Suprapubic skin (tissue), 3 donors: ENCODE measurements around the gene SPAG16.

Experiments used
- CTCF ChIP-seq, 2 donors: fragments of 200-600 bp in 1 of 2; fragments of 450-650 bp in 1 of 2; sonication (generic) in 1 of 2; IDR thresholded peaks; one replicate each; pipeline ENCODE4 v1.5.1; 2016 to 2019; ENCODE audit warnings: antibody characterized with exemption in 2 of 2, mild to moderate bottlenecking in 1 of 2, moderate library complexity in 1 of 2
- EP300 ChIP-seq: sonication (generic); formaldehyde crosslinking; IDR thresholded peaks from one replicate; pipeline ENCODE4 v1.6.1; 2017; ENCODE audit warnings: antibody characterized with exemption

DNA sequence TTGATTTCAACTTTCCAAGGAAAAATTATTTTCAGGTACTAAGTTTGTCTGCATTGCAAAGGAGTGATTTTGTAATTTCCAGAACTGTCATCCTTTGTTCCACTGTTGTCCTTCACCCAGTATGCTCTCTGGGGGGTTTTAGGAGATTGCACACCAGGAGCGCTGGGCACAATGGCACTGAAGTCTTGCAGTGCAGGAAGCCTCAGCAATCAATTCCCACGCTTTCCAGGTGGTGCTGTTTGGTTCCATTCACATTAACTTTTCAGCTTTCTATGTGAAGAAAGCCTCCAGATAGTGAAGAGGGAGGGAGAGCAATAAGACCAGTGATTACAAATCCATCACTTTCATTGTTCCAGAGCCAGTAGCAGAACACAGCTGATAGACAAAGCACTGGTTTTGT is 782.6 kb downstream of the SPAG16 start:
- TF ChIP-seq EP300: no peak
- no peak for TF ChIP-seq CTCF (IDR thresholded peaks at IDR 0.05)
